A673 (cell line): ENCODE data around the gene BRCA1. TPM values are rescaled to one million over a fixed set of nuclear protein-coding genes. Genes with fewer than 3 reads are reported as not detected.
"Not testable (repeated sequence)": the region's sequence is repeated elsewhere in the genome, so short reads cannot be mapped to it uniquely, and the experiment has no call there.

Experiments
- BruUV-seq: library from RNA; stranded (reverse); fragments of 400-500 nt; replicated peaks from 2 replicates; lab custom pipeline; 2021; lab: Mats Ljungman, UMichigan
- CTCF ChIA-PET: fragments of 300-600 bp; sonication (Branson Sonifier 250); formaldehyde crosslinking; loops from one replicate; lab custom pipeline; 2022; ENCODE audit warnings: antibody characterized with exemption; lab: Charles Lee
- POLR2A ChIA-PET: fragments of 300-600 bp; sonication (Branson Sonifier 250); formaldehyde crosslinking; loops from one replicate; lab custom pipeline; 2022; ENCODE audit warnings: antibody characterized with exemption; ENCODE audit not compliant: low non-redundant PET; lab: Charles Lee
- DNase-seq: peaks from one replicate; pipeline ENCODE4 v3.0.0-alpha.2; 2015; ENCODE audit warnings: low spot score
- H3K27ac ChIP-seq: fragments of 200-600 bp; sonication (generic); 2 replicates; pipeline ENCODE4 v1.5.1; 2016; ENCODE audit warnings: mixed run types, low read depth, mild to moderate bottlenecking, mixed read lengths, antibody characterized with exemption, low read length; ENCODE audit not compliant: poor library complexity, severe bottlenecking
- H3K27me3 ChIP-seq: fragments of 200-600 bp; sonication (generic); replicated peaks from 2 replicates; pipeline ENCODE4 v1.6.1; 2017; ENCODE audit warnings: mixed run types, low read depth, mild to moderate bottlenecking, mixed read lengths, antibody characterized with exemption, low read length; ENCODE audit not compliant: insufficient read depth, poor library complexity
- H3K36me3 ChIP-seq: fragments of 200-600 bp; sonication (generic); 2 replicates; pipeline ENCODE4 v1.6.1; 2016; ENCODE audit warnings: mixed run types, mild to moderate bottlenecking, mixed read lengths, antibody characterized with exemption, low read length; ENCODE audit not compliant: insufficient read depth, poor library complexity, severe bottlenecking
- H3K4me1 ChIP-seq: fragments of 200-600 bp; sonication (generic); 2 replicates; pipeline ENCODE4 v1.6.1; 2017; ENCODE audit warnings: mixed run types, mild to moderate bottlenecking, mixed read lengths, antibody characterized with exemption, low read length; ENCODE audit not compliant: insufficient read depth, poor library complexity, severe bottlenecking
- H3K4me3 ChIP-seq: fragments of 200-600 bp; sonication (generic); 2 replicates; pipeline ENCODE4 v1.5.1; 2016; ENCODE audit warnings: low read depth, mixed run types, mild to moderate bottlenecking, mixed read lengths, low read length; ENCODE audit not compliant: poor library complexity, severe bottlenecking
- H3K9me3 ChIP-seq: fragments of 200-600 bp; sonication (generic); 2 replicates; pipeline ENCODE4 v1.6.1; 2016; ENCODE audit warnings: mixed run types, low read depth, mild to moderate bottlenecking, mixed read lengths, antibody characterized with exemption, low read length; ENCODE audit not compliant: poor library complexity, severe bottlenecking
- CTCF ChIP-seq: fragments of 300-800, 200-600 bp; sonication (generic); conservative IDR thresholded peaks from 2 replicates; pipeline ENCODE4 v1.5.1; 2017; ENCODE audit warnings: low read depth, mild to moderate bottlenecking, antibody characterized with exemption, low read length, moderate library complexity, mixed read lengths
- EZH2 ChIP-seq: fragments of 200-600 bp; sonication (generic); IDR thresholded peaks from 2 replicates; pipeline ENCODE4 v1.6.1; 2017; ENCODE audit warnings: borderline replicate concordance, low read depth, mild to moderate bottlenecking, mixed read lengths, antibody characterized with exemption, low read length; ENCODE audit not compliant: poor library complexity, severe bottlenecking
- intact Hi-C: fragments of 100-400 bp; cut with micrococcal nuclease; formaldehyde crosslinking; loops from one replicate; pipeline ENCODE4 v1.10.0; 2022; ENCODE audit not compliant: unreplicated experiment
- total RNA-seq: library from RNA; stranded (reverse); gene quantifications from 2 replicates; pipeline ENCODE4 v1.2.3, GENCODE V29; 2021

Gene BRCA1
- total RNA-seq, 1 experiment from 2014 or later = 24.2 TPM

- Histone ChIP-seq H3K4me3 (no peak overlapping the region), H3K36me3 (peaks cover 10% of the 10 kb centered on the region), H3K27ac (no peak overlapping the region), H3K4me1 (no peaks in the 10 kb centered on the region), H3K9me3 (no peaks in the 10 kb centered on the region), H3K27me3 (no peaks in the 10 kb centered on the region)
- TF ChIP-seq CTCF (no peak), EZH2 (no peak)
- intact Hi-C loops = no loop called here
- ChIA-PET CTCF (no interaction called here), POLR2A (no interaction called here)
- DNase-seq = no peak
- no TSS peak for BruUV-seq
Observed at GRCh38 chr17:43106552-43106951, 18.6 kb downstream of the BRCA1 start.

GRCh38 chr17:43105146-43105545 lies 20.0 kb downstream of the BRCA1 start:
- Histone ChIP-seq H3K27ac (no peak overlapping the region), H3K27me3 (no peaks in the 10 kb centered on the region), H3K36me3 (peaks cover 10% of the 10 kb centered on the region), H3K4me3 (no peak overlapping the region), H3K4me1 (no peaks in the 10 kb centered on the region), H3K9me3 (no peaks in the 10 kb centered on the region)
- TF ChIP-seq EZH2 (no peak), CTCF (no peak)
- POLR2A ChIA-PET = no interaction called here
- CTCF ChIA-PET = no interaction called here
- no peak for DNase-seq
- intact Hi-C loops = no loop called here
- no TSS peak for BruUV-seq

GRCh38 chr17:43104665-43105064 lies 20.5 kb downstream of the BRCA1 start:
- ChIA-PET POLR2A (no interaction called here), CTCF (no interaction called here)
- TF ChIP-seq CTCF = no peak
- TF ChIP-seq EZH2 = no peak
- no peak for DNase-seq
- BruUV-seq = no TSS peak
- Histone ChIP-seq H3K4me1 (no peaks in the 10 kb centered on the region), H3K4me3 (no peak overlapping the region), H3K27me3 (no peaks in the 10 kb centered on the region), H3K36me3 (peaks cover 14% of the 10 kb centered on the region), H3K9me3 (no peaks in the 10 kb centered on the region), H3K27ac (no peak overlapping the region)
- intact Hi-C loops = no loop called here

GRCh38 chr17:43095364-43095763 lies 29.8 kb downstream of the BRCA1 start:
- BruUV-seq, H3K9me3 ChIP-seq, CTCF ChIA-PET, H3K4me1 ChIP-seq, H3K4me3 ChIP-seq, intact Hi-C loops, DNase-seq, H3K27ac ChIP-seq, POLR2A ChIA-PET, H3K27me3 ChIP-seq: not testable (repeated sequence)
- H3K36me3 ChIP-seq = peaks cover 25% of the 10 kb centered on the region
